RPMI7951 (cell line): ENCODE measurements around the gene FAM186B. TPM values are rescaled to one million over a fixed set of nuclear protein-coding genes. Genes with fewer than 3 reads are reported as not detected.
"Not testable (repeated sequence)": the region's sequence is repeated elsewhere in the genome, so short reads cannot be mapped to it uniquely, and the experiment has no call there.

Source experiments
- DNase-seq: peaks from one replicate; pipeline ENCODE4 v3.0.0-alpha.2; 2012; ENCODE audit warnings: low read depth
- total RNA-seq: library from RNA; depleted of rRNA; stranded (reverse); fragments of >200 nt; shearing (Covaris generic); gene quantifications from 2 replicates; pipeline ENCODE4 v1.2.3, GENCODE V29; 2014; rRNA removed

The FAM186B gene
- total RNA-seq = 0.29 TPM in 1 of 2 replicates, not detected in the other

- DNase-seq = not testable (repeated sequence)
Observed at GRCh38 chr12:49605539-49605938, at the start of gene FAM186B. Gene FAM186B (minus strand): TSS chr12:49605639. CDS start chr12:49605477, 162 bp downstream.

- no peak for DNase-seq
Observed at GRCh38 chr12:49654715-49655114, 49.3 kb upstream of the FAM186B start.

DNA sequence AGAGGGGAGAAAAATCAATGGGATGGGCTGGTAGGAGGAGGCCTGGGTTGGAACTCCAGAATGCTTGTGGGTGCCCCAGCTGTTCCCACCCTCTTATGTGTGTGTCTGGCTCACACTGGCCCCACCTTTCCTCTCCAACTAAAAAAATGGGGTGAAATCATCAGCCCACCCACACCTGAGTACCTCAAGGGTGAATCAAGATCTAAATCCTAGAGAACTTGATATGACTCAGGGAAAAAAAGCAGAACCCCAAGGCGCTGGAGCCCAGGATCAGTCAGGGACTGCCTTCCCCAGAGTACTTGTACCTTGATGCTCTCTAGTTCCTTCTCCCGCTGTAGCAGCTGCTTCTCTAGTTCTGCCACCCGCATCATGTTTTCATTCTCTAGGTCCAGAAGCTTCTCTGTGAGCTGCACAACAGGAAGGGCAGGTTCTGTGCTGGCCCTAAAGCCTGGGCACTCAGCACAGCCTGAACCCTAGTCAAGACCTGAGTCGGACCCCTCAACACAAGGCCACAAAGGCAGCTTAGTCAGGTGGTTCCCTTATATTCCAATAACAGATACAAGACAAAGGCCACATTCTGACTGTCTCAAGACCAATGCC is 47.6 kb upstream of the FAM186B start:
- DNase-seq = no peak

- DNase-seq = no peak
Observed at GRCh38 chr12:49651855-49652254, 46.4 kb upstream of the FAM186B start.

- DNase-seq = no peak
Observed at GRCh38 chr12:49649892-49650291, 44.5 kb upstream of the FAM186B start.

DNA sequence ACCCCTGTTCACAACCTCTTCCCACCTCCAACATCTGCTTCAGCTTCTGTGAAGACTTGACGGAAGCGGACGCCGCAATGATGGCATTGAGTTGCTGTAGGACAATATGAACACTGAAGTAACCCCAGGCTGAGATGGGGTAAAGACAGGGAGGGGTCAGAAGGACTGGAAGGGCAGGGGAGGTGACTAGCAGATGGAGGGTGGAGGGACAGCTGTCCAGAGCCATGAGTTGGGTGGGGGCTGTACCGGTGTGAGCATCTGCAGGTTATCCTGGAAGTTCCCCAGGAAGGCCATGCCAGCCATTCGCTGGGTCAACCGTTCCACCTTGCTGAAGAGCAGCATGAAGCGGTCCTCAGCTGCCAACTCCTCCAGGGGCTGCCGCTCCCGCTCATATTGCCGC is 44.0 kb upstream of the FAM186B start:
- no peak for DNase-seq

DNA sequence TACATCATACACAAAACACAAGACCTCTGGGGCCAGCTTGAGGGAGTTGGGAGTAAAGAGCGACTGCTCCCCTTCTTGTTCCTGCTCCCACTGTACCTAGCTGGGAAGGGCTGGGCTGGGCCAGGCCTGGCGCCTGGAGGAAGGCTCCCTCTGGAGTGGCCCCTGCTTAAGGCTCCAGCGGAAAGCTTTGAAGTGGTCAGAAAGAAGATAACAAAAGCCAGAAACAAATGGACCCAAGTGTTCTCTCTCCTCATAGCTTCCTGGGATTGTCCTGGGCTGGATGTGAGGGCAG is 43.2 kb upstream of the FAM186B start:
- no peak for DNase-seq

GRCh38 chr12:49647827-49648711 is 42.6 kb upstream of the FAM186B start:
- no peak for DNase-seq

DNA sequence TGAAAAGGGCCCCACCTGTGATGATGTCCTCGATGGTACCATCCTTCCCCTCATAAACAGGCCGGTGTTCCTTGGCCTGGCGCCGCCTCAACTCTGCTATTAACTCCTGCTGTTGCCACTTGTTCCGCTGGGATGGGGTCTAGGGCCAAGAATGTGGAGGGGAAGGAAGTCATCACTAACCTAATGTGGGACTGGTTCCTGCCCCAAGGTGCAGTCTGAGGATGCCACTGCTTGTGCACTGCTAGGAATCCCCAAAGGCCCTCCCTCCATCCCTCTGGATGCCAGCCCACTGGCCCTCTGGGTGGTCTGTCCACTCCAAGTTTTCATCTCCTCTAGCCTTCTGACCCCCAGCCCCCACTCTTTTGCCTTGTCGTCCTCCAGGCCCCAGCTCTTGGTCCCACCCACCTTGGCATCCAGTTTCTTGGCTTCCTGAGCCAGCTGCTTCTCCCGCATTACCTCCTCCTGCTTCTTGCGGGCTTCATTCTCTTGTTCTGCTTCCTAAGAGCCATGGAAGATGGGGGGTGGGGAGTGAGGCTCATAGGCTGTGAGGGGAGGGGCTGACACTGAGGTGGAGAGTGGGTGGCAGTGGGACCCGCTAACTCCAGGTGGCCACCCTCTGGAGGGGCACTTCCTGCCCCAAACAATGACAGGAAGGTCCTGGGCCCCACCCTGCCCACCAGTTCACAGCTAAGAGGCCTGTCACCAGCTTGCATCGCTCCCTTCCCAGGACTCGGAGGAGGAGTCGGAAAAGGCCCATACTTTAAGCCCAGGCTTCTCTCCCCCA is 41.6 kb upstream of the FAM186B start:
- DNase-seq = no peak

DNA sequence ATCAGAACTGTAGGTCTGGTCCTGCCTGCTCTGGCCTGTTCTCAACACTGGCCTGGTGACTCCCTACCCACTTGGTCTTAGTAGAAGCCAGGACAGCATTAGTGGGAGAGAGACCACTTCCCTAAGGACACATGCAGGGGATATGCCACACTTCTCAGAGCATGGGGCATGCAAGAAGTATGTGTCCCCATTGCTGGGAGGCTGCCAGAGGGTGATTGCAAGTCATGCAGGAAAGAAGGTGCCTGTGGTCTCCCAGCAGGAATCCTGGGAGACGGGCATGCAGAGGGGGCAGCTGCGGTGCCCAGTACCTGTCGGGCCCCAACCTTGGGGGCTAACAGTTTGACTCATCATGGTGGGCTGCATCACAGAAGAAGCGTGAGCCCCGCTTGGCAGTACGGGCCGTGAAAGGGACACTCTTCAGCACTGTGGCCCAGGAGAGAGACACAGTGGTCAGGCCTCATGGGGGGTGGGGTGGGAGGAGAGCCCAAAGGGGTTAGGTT is 40.9 kb upstream of the FAM186B start:
- no peak for DNase-seq

GRCh38 chr12:49645146-49646039 is 40.0 kb upstream of the FAM186B start:
- DNase-seq = no peak

GRCh38 chr12:49644620-49644994 is 39.2 kb upstream of the FAM186B start:
- DNase-seq = peak; percentile 61

DNA sequence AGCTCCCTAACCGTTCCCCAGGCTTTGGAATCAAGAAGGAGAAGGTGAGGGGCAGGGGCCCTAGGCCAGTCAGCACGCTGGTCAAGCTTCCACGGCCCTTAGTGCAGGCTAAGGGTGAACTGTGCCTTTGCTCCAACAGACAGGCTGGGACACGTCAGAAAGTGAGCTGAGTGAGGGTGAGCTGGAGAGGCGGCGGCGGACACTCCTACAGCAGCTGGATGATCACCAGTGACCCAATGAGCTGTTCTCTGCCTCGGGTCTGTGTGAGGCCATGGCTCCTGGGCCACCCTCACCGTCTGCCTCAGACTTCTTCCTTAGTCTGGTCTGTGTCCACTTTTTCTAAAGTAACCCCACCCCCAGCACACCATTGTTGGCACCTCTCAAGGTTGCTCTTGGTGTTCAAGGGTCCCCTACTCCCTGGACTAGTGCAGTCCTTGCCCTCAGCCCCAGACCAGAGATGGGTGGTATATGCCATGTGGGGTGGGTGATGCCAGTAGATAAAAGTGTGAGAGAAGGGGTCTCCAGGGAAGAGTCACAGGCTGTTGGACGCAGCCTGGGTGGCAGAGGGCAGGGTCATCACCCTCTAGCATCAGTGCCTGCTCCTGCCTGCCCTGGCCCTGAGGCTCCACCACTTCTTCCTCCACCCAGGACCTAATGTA is 38.7 kb upstream of the FAM186B start:
- DNase-seq = no peak

- no peak for DNase-seq
Observed at GRCh38 chr12:49643135-49643534, 37.7 kb upstream of the FAM186B start.

GRCh38 chr12:49642370-49642802 is 36.9 kb upstream of the FAM186B start:
- DNase-seq = no peak

DNA sequence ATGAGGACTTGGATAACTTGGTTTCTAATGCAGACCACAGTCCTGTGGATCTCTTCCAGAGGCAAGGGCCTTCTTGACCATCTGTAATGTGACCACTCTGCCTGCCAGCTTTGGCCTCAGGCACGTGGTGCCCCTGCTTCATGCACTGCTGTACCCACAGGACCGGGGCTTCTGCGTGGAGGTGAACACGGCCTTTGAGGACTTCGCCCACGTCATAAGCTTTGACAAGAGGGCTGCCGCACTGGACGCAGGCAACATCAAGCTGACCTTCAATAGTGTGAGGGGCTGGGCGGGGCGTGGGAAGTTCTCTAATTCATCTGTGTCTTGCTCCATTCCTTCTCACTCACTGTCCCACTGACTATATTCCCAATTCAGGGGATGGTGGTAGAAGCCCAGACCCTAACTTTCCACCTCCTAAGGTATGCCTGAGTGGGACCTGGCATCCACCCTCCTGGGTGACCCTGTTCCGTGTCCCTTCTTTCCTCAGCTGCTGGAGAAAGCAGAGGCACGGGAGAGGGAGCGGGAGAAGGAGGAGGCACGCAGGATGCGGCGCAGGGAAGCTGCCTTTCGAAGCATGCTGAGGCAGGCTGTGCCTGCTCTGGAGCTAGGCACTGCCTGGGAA is 36.4 kb upstream of the FAM186B start:
- no peak for DNase-seq

GRCh38 chr12:49636979-49637755 is 31.7 kb upstream of the FAM186B start:
- DNase-seq = peak; percentile 60

DNA sequence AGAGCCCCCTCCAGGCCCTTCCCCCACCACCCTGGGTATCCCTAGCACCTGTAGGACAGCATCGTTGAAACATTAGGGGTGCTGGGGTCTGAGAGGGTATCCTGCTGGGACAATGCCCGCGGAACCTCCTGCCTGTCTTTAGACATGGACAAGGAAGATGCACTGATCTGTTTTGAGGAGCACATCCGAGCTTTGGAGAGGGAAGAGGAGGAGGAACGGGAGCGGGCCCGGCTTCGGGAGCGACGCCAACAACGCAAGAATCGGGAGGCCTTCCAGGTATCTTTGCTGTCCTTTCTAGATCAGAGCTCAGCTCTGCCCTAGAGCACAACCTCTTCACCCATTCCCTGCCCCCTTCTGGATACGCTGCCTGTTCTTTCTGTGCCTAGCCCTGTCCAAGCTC is 31.1 kb upstream of the FAM186B start:
- DNase-seq = no peak

DNA sequence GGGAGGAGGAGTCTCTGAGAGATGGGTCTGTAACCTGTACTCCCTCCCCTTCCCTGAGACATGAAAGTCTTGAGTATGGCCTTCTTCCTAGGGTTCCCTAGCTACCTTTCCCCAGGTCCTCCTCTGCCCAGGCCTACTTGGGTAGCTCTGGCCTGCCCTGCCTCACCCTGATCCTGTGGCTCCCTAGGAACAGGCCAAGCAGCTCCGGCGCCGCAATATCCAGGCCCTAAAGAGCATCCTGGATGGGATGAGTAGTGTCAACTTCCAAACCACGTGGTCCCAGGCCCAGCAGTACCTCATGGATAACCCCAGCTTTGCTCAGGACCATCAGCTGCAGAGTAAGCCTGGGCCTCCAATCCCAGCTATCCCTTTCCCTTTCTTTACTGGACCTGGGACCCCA is 30.2 kb upstream of the FAM186B start:
- no peak for DNase-seq

GRCh38 chr12:49635036-49635435 is 29.6 kb upstream of the FAM186B start:
- no peak for DNase-seq
